ENCODE measurements around the gene CFAP99. TPM values are rescaled to one million over a fixed set of nuclear protein-coding genes. Genes with fewer than 3 reads are reported as not detected.

CFAP99 gene
- total and polyA plus RNA-seq, 2 of the 8 experiments (the other 6 are each of a cell fraction or from before 2014, with no cell fraction given), result not detected

GRCh38 chr4:2489081-2489805, 70.5 kb downstream of the CFAP99 start:
- H3K79me2 ChIP-seq (ENCODE audit: control insufficient read depth in 1 of 2, insufficient read depth in 2 of 2, low read length in 2 of 2), result peaks cover 43 to 90% of the 10 kb centered on the region in 2 experiments
- 85% methylated on average over 20 of the region's 20 CpGs; no CpG with 5 or more reads in 1 of the 2 experiments for WGBS, 2 experiments (ENCODE audit: extremely low coverage in 1 of 2, insufficient coverage in 1 of 2, insufficient read length in 1 of 2, insufficient replicate concordance in 2 of 2, low coverage in 1 of 2, low lambda C conversion rate in 2 of 2, missing lambda C conversion rate in 1 of 2)
- no peak overlapping the region for H2BK20ac ChIP-seq (ENCODE audit: low read length)
- no peak overlapping the region for H2BK15ac ChIP-seq (ENCODE audit: low read length)
- no peak overlapping the region for H3K56ac ChIP-seq (replicated peaks; ENCODE audit: insufficient read length, low read depth, low read length)
- ChIA-PET POLR2A (ENCODE audit: partially characterized antibody) (interaction anchor here (1.0 to 1.4 kb wide), 4 partner anchors 19 to 269 kb away, joined by 3 to 4 read pairs (median 4); partner anchors contain the start of gene RNF4), CTCF (ENCODE audit: partially characterized antibody) (interaction anchor here (1.0 to 1.1 kb wide), 2 partner anchors 13 to 19 kb away, joined by 3 to 7 read pairs; no protein-coding TSS in a partner anchor)
- H3K14ac ChIP-seq (ENCODE audit: insufficient read length), result no peak overlapping the region
- H3K4me2 ChIP-seq (ENCODE audit: insufficient read depth in 1 of 2, low read depth in 2 of 2, low read length in 2 of 2), result no peak overlapping the region; a peak in 1 of 4 replicates
- H4K91ac ChIP-seq (replicated peaks; ENCODE audit: insufficient read length, low read length), result no peak overlapping the region
- no peaks in the 10 kb centered on the region for H3K23me2 ChIP-seq (ENCODE audit: low read depth, low read length)
- H4K20me1 ChIP-seq (replicated peaks in 1 of 2; ENCODE audit: control insufficient read depth in 1 of 2, insufficient read depth in 2 of 2, low read length in 2 of 2), result peaks cover 42 to 53% of the 10 kb centered on the region in 2 experiments
- no peaks in the 10 kb centered on the region for H3K9me3 ChIP-seq (ENCODE audit: insufficient read depth in 2 of 2, low read depth in 1 of 2, low read length in 1 of 2)
- H3K27ac ChIP-seq (ENCODE audit: low read depth, low read length), result no peak overlapping the region
- no peak overlapping the region for H2AFZ ChIP-seq (ENCODE audit: low read length)
- no peak overlapping the region for H2BK120ac ChIP-seq (replicated peaks; ENCODE audit: low read depth, low read length)
- H3K36me3 ChIP-seq (ENCODE audit: control insufficient read depth in 2 of 4, insufficient read depth in 4 of 4, low read length in 3 of 4), result peaks cover 10 to 33% (median 32%) of the 10 kb centered on the region in 4 experiments; a peak in 7 of 8 replicates
- no peak overlapping the region for H3K4me3 ChIP-seq (ENCODE audit: extremely low read depth in 1 of 4, insufficient read depth in 2 of 4, low read depth in 3 of 4, low read length in 4 of 4)
- no peak overlapping the region for H3K23ac ChIP-seq (ENCODE audit: insufficient read length)
- H4K5ac ChIP-seq (ENCODE audit: insufficient read length, low read depth, low read length), result no peak overlapping the region
- 0 out of 2 replicates have a peak, but pooled peaks have one; percentile 34 for TF ChIP-seq POLR2AphosphoS5 (IDR thresholded peaks at IDR 0.05; ENCODE audit: low read depth, low read length)
- TF ChIP-seq, protein P1, sequence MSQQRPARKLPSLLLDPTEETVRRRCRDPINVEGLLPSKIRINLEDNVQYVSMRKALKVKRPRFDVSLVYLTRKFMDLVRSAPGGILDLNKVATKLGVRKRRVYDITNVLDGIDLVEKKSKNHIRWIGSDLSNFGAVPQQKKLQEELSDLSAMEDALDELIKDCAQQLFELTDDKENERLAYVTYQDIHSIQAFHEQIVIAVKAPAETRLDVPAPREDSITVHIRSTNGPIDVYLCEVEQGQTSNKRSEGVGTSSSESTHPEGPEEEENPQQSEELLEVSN (IDR thresholded peaks at IDR 0.05), result no peak
- H2AK5ac ChIP-seq (ENCODE audit: low read depth, low read length), result no peak overlapping the region
- peaks cover 27% of the 10 kb centered on the region for H3K79me1 ChIP-seq (ENCODE audit: low read depth, low read length)
- H2BK5ac ChIP-seq (ENCODE audit: low read depth, low read length), result peak overlapping the region; percentile 61
- FAIRE-seq (no peak), DNase-seq (ENCODE audit: low read depth in 1 of 2, low spot score in 2 of 2) (no peak)
- H3K9ac ChIP-seq (replicated peaks in 1 of 4; ENCODE audit: extremely low read depth in 1 of 4, low read depth in 3 of 4, low read length in 3 of 4), result peak overlapping the region in 1 of 4 experiments; percentile 23; a peak in 2 of 7 replicates
- H4K8ac ChIP-seq (ENCODE audit: extremely low read depth, insufficient read depth, low read length), result no peak overlapping the region
- no peak overlapping the region for H3K4ac ChIP-seq (replicated peaks; ENCODE audit: insufficient read length, low read depth, low read length)
- peaks cover 0 to 8% (median 2%) of the 10 kb centered on the region in 4 experiments; a peak in 4 of 7 replicates for H3K4me1 ChIP-seq (replicated peaks in 1 of 4; ENCODE audit: control insufficient read depth in 3 of 4, insufficient read depth in 4 of 4, low read length in 3 of 4)
- H3K27me3 ChIP-seq (replicated peaks in 1 of 4; ENCODE audit: control insufficient read depth in 3 of 4, extremely low read depth in 1 of 4, insufficient read depth in 3 of 4, low read length in 3 of 4), result no peaks in the 10 kb centered on the region
- no peak overlapping the region for H3K18ac ChIP-seq (ENCODE audit: extremely low read depth, low read length)
- 0 out of 2 replicates have a peak overlapping the region, but pooled peaks have one; percentile 39 for H2BK12ac ChIP-seq (ENCODE audit: low read depth, low read length)

All from H1 (cell line).